Lower leg skin (tissue), 4 donors: Measurements from ENCODE around the gene BARX2. TPM values are rescaled to one million over a fixed set of nuclear protein-coding genes. Genes with fewer than 3 reads are reported as not detected.

Experiments
- DNase-seq, 2 donors: peaks; one replicate each; pipeline ENCODE4 v3.0.0-alpha.2; 2019; ENCODE audit warnings: low spot score in 2 of 2
- H3K4me3 ChIP-seq: fragments of 200-600 bp; sonication (generic); 2 replicates; pipeline ENCODE4 v1.5.1; 2017; ENCODE audit warnings: mild to moderate bottlenecking, low read depth; ENCODE audit not compliant: poor library complexity, severe bottlenecking
- POLR2A ChIP-seq, 2 donors: fragments of 450-650 bp; IDR thresholded peaks; one replicate each; pipeline ENCODE4 v1.6.1; 2016 to 2017; ENCODE audit warnings: antibody characterized with exemption in 2 of 2, mild to moderate bottlenecking in 1 of 2, moderate library complexity in 1 of 2
- WGBS, 2 donors: methylation state at CpG; one replicate each; pipeline ENCODE4 v1.1.5; 2018; 5-methylcytosine and 5-hydroxymethylcytosine counted together
- intact Hi-C: fragments of 100-400 bp; cut with DNase I; formaldehyde crosslinking; loops from one replicate; pipeline ENCODE4 v1.15.0; 2023; ENCODE audit warnings: low total_unique reads
- total RNA-seq, 4 donors: library from RNA; depleted of rRNA; stranded (reverse); fragments of >200 nt; gene quantifications; one replicate each; pipeline ENCODE4 v1.1.0, GENCODE V29; 2016
- TF ChIP-seq, protein P1 (sequence below), 3 donors: fragments of 450-650 bp; IDR thresholded peaks; one replicate each; pipeline ENCODE4 v1.5.1; 2016; ENCODE audit warnings: antibody characterized with exemption in 3 of 3, mild to moderate bottlenecking in 3 of 3, moderate library complexity in 2 of 3

BARX2 gene
- total RNA-seq, 4 donors from 2014 or later: 9.4 to 31.1 (median 14.1) TPM

DNA sequence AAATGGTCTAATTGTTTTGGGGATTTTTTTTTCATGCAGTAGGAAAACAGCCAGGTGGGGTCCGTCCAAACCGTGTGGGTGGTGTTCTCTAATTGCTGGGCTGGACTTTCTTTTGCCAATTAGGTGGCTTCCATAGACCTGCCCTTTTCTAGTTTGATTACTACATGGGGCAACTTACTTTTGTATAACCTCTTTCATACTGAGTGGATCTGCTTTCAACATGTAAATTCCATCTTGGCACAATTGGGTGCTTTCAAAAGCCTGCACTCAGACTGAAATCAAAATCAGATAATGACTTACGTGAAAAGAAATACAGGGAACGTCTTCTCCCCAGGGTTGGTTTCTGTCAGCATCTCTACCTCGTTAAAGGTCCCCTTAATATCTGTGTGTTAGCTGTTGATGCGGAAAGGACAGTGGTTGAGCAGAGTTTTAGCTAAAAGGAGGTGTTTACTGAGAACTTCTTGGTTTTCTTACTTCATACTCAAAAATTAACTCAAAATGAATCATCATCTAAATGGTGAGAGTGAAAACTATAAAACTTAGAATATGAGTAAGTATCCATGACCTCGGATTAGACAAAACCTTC, 72.1 kb downstream of the BARX2 start:
- TF ChIP-seq POLR2A (IDR thresholded peaks at IDR 0.05): no peak
- TF ChIP-seq, protein P1, sequence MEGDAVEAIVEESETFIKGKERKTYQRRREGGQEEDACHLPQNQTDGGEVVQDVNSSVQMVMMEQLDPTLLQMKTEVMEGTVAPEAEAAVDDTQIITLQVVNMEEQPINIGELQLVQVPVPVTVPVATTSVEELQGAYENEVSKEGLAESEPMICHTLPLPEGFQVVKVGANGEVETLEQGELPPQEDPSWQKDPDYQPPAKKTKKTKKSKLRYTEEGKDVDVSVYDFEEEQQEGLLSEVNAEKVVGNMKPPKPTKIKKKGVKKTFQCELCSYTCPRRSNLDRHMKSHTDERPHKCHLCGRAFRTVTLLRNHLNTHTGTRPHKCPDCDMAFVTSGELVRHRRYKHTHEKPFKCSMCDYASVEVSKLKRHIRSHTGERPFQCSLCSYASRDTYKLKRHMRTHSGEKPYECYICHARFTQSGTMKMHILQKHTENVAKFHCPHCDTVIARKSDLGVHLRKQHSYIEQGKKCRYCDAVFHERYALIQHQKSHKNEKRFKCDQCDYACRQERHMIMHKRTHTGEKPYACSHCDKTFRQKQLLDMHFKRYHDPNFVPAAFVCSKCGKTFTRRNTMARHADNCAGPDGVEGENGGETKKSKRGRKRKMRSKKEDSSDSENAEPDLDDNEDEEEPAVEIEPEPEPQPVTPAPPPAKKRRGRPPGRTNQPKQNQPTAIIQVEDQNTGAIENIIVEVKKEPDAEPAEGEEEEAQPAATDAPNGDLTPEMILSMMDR (IDR thresholded peaks at IDR 0.05): no peak
- intact Hi-C loops: no loop called here
- WGBS, 2 donors: 54 to 55% methylated on average over 7 of the region's 7 CpGs
- H3K4me3 ChIP-seq: no peak overlapping the region
- DNase-seq: no peak

DNA sequence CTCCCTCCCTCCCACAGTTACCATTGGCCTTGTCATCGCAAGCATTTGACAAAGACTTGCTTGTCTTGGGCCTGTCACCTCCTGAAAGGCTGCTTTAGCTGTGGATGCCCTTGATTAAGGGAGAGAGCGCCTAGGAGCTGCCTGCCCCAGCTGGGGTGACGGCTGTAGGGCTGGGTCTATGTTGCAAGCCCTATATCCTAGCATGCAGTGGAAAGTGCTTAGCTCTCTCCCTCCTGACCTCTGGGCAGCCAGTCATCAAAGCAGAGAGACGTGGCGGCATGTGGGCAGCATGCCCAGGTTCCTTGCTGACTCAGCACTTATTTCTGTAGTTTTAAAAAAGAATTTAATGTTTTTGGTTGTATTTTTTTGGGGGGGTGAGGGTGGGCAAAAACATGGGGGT, 75.9 kb downstream of the BARX2 start:
- no peak overlapping the region for H3K4me3 ChIP-seq
- intact Hi-C loops: no loop called here
- 52 to 62% methylated on average over 5 of the region's 5 CpGs for WGBS, 2 donors
- DNase-seq: no peak
- TF ChIP-seq, protein P1 (IDR thresholded peaks at IDR 0.05): no peak
- no peak for TF ChIP-seq POLR2A (IDR thresholded peaks at IDR 0.05)

DNA sequence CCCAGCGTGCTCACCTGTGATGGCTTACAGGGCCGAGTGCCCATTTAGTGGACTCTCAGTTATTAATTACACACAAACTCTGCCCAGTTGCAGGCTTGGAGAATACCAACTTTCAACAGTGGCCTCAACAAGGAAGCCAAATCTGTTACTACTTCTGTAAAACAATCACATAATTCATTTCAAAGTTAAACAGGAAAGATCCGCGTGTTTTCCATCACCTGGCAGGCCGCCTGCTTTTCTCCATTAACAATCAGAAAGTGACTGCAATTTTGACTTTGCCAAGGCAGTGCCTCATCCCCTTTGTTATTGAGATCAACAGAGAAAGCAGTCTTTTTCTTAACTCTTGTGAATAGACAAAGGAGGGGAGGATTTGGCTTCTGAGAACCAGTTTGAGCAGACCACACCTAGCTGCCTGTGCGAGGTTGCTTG, 77.7 kb downstream of the BARX2 start:
- WGBS, 2 donors: 52 to 59% methylated on average over 6 of the region's 6 CpGs
- TF ChIP-seq, protein P1 (IDR thresholded peaks at IDR 0.05): no peak
- TF ChIP-seq POLR2A (IDR thresholded peaks at IDR 0.05): no peak
- DNase-seq: no peak
- no peak overlapping the region for H3K4me3 ChIP-seq
- intact Hi-C loops: no loop called here

DNA sequence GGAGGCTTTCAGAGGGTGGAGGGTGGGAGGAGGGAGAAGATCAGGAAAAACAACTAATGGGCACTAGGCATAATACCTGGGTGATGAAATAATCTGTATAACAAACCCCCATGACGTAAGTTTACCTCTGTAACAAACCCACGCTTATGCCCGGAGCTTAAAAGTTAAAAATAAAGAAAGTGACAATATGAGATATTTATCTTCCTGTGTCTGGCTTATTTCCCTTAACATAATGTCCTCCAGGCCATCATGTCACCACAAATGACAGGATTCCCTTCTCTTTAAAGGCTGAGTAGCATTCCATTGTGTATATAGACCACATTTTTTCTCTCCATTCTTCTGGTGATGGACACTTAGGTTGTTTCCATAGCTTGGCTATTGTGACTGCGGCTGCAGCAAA, 79.5 kb downstream of the BARX2 start:
- DNase-seq: no peak
- intact Hi-C loops: no loop called here
- TF ChIP-seq, protein P1 (IDR thresholded peaks at IDR 0.05): no peak
- no peak for TF ChIP-seq POLR2A (IDR thresholded peaks at IDR 0.05)
- WGBS, 2 donors: 75 to 79% methylated on average over 4 of the region's 4 CpGs
- no peak overlapping the region for H3K4me3 ChIP-seq

DNA sequence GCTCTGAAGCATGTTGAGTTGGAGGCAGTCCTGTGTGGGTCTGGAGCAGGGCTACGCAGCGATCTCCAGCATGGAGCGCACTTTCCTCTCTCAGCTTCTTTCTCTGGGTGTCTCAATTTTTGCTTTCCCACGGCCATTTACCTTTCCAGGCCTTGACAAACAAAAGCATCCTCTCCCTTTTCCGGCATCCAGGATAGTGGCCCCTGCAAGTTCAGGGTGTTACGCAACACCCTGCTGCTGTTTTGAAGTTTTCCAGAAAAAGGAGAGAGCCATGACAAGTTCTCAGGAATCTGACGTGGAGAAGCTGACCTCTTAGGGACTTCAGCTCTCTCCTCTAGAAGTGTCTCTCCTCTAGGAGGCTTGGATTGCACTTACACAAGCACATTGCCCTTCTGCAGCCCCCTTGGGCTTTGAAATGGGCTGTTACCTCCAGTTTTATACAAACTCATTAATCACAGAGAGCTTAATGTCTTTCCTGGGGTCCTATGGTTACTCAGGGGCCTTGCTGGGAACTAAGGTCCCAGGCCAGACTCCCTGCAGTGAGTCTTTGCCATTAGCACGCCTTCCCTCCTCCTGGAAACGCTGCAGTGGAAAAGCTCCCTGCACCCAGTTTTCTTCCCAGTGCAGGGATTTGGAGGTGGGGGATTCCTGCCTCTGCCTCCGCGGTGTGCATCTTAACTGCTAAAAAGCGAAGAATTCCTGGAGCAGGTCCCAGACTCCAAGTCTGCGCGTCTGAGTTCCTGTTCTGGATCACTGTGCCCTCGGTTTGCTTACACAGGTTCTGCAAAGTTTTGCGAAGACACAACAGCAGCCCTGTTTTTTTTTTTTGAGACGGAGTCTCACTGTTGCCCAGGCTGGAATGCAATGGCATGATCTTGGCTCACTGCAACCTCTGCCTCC, 80.4 kb downstream of the BARX2 start:
- TF ChIP-seq, protein P1 (IDR thresholded peaks at IDR 0.05): no peak
- no peak for TF ChIP-seq POLR2A (IDR thresholded peaks at IDR 0.05)
- intact Hi-C loops: no loop called here
- no peak for DNase-seq
- 74 to 85% methylated on average over 17 of the region's 17 CpGs for WGBS, 2 donors
- no peak overlapping the region for H3K4me3 ChIP-seq
